ENCODE measurements around the gene PPP1R14D.
A peak's percentile ranks its signal among the peaks of the same experiment; 100 is the strongest.

Gene PPP1R14D

DNA sequence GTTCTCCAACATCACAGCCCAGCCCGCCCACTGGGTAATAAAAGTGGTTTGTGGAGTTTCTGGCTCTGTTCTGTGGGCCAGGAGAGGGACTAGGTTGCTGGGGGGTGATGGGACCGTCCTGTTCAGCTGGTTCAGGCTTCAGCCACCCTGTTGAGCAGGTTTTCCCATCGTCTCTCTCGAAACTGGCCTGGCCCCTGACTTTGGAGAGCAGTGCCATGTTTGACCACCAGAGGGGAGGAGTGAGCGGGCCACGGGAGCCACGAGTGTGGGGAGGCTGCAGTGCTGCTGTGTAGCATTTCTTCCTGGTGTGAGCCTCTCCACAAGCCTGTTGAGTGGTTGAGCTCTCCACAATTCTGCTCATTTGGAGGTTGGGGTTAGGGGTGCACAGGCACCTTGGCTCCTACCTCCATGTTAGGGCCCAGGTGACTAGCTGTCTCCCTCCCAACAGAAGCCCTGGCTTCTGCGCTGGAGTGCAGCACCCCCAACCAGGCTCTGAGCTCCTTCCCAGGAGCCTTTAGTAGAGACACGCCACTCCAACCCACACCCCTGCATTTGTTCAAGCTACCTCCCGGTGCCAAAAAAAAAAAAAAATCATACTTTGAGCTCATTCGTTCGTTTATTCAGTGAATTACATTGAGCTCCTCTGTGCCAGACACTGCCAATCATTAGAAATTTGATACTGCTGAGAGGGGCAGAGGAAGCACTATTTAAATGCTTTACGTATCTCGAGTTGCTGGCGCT is 29.3 kb upstream of the PPP1R14D start (continued):
- TF ChIP-seq ZNF707 (tag by site-specific recombination; IDR thresholded peaks at IDR 0.05) (no peak), RBAK (tag by site-specific recombination; IDR thresholded peaks at IDR 0.05) (no peak), GLI4 (tag by site-specific recombination; IDR thresholded peaks at IDR 0.05) (no peak), ZBTB1 (tag by site-specific recombination; IDR thresholded peaks at IDR 0.05) (no peak), ZNF140 (tag by site-specific recombination; IDR thresholded peaks at IDR 0.05) (no peak), ZSCAN16 (tag by site-specific recombination; IDR thresholded peaks at IDR 0.05) (peak; percentile 60; the same call in 1 of the 2 replicates), ZEB2 (tag by site-specific recombination; IDR thresholded peaks at IDR 0.05) (no peak; the same call in 1 of the 2 replicates), MYNN (tag by site-specific recombination; IDR thresholded peaks at IDR 0.05; ENCODE audit: borderline replicate concordance) (no peak), ZBTB17 (tag by site-specific recombination; IDR thresholded peaks at IDR 0.05) (peak; percentile 81), ZNF10 (tag by site-specific recombination; IDR thresholded peaks at IDR 0.05) (no peak), KLF8 (tag by site-specific recombination; IDR thresholded peaks at IDR 0.05) (no peak), ZNF560 (tag by site-specific recombination; IDR thresholded peaks at IDR 0.05; ENCODE audit: borderline replicate concordance) (no peak), GLIS1 (tag by site-specific recombination; IDR thresholded peaks at IDR 0.05) (peak; percentile 70), ZNF133 (tag by site-specific recombination; IDR thresholded peaks at IDR 0.05) (no peak), ZNF214 (tag by site-specific recombination; IDR thresholded peaks at IDR 0.05; ENCODE audit: borderline replicate concordance) (no peak), ZNF596 (tag by site-specific recombination; IDR thresholded peaks at IDR 0.05) (no peak), BCL11B (tag by site-specific recombination; IDR thresholded peaks at IDR 0.05; ENCODE audit: low read depth) (no peak), ZNF16 (tag by site-specific recombination; IDR thresholded peaks at IDR 0.05; ENCODE audit: low read depth) (no peak), ZNF292 (tag by site-specific recombination; IDR thresholded peaks at IDR 0.05; ENCODE audit: borderline replicate concordance, low read depth) (no peak)
- TF ChIP-seq, protein P1, sequence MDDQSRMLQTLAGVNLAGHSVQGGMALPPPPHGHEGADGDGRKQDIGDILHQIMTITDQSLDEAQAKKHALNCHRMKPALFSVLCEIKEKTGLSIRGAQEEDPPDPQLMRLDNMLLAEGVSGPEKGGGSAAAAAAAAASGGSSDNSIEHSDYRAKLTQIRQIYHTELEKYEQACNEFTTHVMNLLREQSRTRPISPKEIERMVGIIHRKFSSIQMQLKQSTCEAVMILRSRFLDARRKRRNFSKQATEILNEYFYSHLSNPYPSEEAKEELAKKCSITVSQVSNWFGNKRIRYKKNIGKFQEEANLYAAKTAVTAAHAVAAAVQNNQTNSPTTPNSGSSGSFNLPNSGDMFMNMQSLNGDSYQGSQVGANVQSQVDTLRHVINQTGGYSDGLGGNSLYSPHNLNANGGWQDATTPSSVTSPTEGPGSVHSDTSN (CRISPR knock-in tag; IDR thresholded peaks at IDR 0.05), result no peak
- TF ChIP-seq, protein P2, sequence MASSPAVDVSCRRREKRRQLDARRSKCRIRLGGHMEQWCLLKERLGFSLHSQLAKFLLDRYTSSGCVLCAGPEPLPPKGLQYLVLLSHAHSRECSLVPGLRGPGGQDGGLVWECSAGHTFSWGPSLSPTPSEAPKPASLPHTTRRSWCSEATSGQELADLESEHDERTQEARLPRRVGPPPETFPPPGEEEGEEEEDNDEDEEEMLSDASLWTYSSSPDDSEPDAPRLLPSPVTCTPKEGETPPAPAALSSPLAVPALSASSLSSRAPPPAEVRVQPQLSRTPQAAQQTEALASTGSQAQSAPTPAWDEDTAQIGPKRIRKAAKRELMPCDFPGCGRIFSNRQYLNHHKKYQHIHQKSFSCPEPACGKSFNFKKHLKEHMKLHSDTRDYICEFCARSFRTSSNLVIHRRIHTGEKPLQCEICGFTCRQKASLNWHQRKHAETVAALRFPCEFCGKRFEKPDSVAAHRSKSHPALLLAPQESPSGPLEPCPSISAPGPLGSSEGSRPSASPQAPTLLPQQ (tag by site-specific recombination; IDR thresholded peaks at IDR 0.05), result 0 out of 2 replicates have a peak, but pooled peaks have one; percentile 27
- TF ChIP-seq, protein P3, sequence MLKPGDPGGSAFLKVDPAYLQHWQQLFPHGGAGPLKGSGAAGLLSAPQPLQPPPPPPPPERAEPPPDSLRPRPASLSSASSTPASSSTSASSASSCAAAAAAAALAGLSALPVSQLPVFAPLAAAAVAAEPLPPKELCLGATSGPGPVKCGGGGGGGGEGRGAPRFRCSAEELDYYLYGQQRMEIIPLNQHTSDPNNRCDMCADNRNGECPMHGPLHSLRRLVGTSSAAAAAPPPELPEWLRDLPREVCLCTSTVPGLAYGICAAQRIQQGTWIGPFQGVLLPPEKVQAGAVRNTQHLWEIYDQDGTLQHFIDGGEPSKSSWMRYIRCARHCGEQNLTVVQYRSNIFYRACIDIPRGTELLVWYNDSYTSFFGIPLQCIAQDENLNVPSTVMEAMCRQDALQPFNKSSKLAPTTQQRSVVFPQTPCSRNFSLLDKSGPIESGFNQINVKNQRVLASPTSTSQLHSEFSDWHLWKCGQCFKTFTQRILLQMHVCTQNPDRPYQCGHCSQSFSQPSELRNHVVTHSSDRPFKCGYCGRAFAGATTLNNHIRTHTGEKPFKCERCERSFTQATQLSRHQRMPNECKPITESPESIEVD (tag by site-specific recombination; IDR thresholded peaks at IDR 0.05), result no peak
- TF ChIP-seq, protein P4, sequence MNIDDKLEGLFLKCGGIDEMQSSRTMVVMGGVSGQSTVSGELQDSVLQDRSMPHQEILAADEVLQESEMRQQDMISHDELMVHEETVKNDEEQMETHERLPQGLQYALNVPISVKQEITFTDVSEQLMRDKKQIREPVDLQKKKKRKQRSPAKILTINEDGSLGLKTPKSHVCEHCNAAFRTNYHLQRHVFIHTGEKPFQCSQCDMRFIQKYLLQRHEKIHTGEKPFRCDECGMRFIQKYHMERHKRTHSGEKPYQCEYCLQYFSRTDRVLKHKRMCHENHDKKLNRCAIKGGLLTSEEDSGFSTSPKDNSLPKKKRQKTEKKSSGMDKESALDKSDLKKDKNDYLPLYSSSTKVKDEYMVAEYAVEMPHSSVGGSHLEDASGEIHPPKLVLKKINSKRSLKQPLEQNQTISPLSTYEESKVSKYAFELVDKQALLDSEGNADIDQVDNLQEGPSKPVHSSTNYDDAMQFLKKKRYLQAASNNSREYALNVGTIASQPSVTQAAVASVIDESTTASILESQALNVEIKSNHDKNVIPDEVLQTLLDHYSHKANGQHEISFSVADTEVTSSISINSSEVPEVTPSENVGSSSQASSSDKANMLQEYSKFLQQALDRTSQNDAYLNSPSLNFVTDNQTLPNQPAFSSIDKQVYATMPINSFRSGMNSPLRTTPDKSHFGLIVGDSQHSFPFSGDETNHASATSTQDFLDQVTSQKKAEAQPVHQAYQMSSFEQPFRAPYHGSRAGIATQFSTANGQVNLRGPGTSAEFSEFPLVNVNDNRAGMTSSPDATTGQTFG (tag by site-specific recombination; IDR thresholded peaks at IDR 0.05; ENCODE audit: borderline replicate concordance), result no peak
- TF ChIP-seq, protein P5, sequence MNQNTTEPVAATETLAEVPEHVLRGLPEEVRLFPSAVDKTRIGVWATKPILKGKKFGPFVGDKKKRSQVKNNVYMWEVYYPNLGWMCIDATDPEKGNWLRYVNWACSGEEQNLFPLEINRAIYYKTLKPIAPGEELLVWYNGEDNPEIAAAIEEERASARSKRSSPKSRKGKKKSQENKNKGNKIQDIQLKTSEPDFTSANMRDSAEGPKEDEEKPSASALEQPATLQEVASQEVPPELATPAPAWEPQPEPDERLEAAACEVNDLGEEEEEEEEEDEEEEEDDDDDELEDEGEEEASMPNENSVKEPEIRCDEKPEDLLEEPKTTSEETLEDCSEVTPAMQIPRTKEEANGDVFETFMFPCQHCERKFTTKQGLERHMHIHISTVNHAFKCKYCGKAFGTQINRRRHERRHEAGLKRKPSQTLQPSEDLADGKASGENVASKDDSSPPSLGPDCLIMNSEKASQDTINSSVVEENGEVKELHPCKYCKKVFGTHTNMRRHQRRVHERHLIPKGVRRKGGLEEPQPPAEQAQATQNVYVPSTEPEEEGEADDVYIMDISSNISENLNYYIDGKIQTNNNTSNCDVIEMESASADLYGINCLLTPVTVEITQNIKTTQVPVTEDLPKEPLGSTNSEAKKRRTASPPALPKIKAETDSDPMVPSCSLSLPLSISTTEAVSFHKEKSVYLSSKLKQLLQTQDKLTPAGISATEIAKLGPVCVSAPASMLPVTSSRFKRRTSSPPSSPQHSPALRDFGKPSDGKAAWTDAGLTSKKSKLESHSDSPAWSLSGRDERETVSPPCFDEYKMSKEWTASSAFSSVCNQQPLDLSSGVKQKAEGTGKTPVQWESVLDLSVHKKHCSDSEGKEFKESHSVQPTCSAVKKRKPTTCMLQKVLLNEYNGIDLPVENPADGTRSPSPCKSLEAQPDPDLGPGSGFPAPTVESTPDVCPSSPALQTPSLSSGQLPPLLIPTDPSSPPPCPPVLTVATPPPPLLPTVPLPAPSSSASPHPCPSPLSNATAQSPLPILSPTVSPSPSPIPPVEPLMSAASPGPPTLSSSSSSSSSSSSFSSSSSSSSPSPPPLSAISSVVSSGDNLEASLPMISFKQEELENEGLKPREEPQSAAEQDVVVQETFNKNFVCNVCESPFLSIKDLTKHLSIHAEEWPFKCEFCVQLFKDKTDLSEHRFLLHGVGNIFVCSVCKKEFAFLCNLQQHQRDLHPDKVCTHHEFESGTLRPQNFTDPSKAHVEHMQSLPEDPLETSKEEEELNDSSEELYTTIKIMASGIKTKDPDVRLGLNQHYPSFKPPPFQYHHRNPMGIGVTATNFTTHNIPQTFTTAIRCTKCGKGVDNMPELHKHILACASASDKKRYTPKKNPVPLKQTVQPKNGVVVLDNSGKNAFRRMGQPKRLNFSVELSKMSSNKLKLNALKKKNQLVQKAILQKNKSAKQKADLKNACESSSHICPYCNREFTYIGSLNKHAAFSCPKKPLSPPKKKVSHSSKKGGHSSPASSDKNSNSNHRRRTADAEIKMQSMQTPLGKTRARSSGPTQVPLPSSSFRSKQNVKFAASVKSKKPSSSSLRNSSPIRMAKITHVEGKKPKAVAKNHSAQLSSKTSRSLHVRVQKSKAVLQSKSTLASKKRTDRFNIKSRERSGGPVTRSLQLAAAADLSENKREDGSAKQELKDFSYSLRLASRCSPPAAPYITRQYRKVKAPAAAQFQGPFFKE (tag by site-specific recombination; IDR thresholded peaks at IDR 0.05; ENCODE audit: borderline replicate concordance), result no peak

Measured in HEK293 (cell line).